GM23338 (cell line): ENCODE results near the gene PDE3A. TPM values are rescaled to one million over a fixed set of nuclear protein-coding genes. Genes with fewer than 3 reads are reported as not detected.

Experiments
- ATAC-seq: fragments of 200-7000 bp; cut with Tn5 transposase; 3 replicates; pipeline ENCODE4 v1.9.1; 2020
- DNase-seq: peaks from one replicate; pipeline ENCODE4 v3.0.0-alpha.2; 2015; ENCODE audit warnings: low spot score
- H2AFZ ChIP-seq: fragments of 200-600 bp; sonication (generic); 2 replicates; pipeline ENCODE4 v1.8.0; 2016; ENCODE audit warnings: antibody characterized with exemption, mild to moderate bottlenecking, moderate library complexity
- H3F3A ChIP-seq: fragments of 200-600 bp; sonication (generic); replicated peaks from 2 replicates; pipeline ENCODE4 v1.8.0; 2017; ENCODE audit warnings: antibody characterized with exemption, mixed run types, low read depth
- H3K27ac ChIP-seq: fragments of 200-600 bp; sonication (generic); 2 replicates; pipeline ENCODE4 v1.6.1; 2016; ENCODE audit warnings: low read depth
- H3K27me3 ChIP-seq: fragments of 200-600 bp; sonication (generic); 2 replicates; pipeline ENCODE4 v1.8.0; 2016; ENCODE audit warnings: mild to moderate bottlenecking, mixed run types, moderate library complexity; ENCODE audit not compliant: insufficient read depth
- H3K36me3 ChIP-seq: fragments of 200-600 bp; sonication (generic); 2 replicates; pipeline ENCODE4 v1.8.0; 2016; ENCODE audit warnings: mild to moderate bottlenecking; ENCODE audit not compliant: insufficient read depth
- H3K4me1 ChIP-seq: fragments of 200-600 bp; sonication (generic); 2 replicates; pipeline ENCODE4 v1.8.0; 2016; ENCODE audit warnings: mild to moderate bottlenecking, moderate library complexity; ENCODE audit not compliant: insufficient read depth
- H3K4me2 ChIP-seq: fragments of 200-600 bp; sonication (generic); 2 replicates; pipeline ENCODE4 v1.7.1; 2017; ENCODE audit warnings: mixed run types
- H3K4me3 ChIP-seq: fragments of 200-600 bp; sonication (generic); 2 replicates; pipeline ENCODE4 v1.6.1; 2016; ENCODE audit warnings: mixed run types
- H3K79me2 ChIP-seq: fragments of 200-600 bp; sonication (generic); replicated peaks from 2 replicates; pipeline ENCODE4 v1.8.0; 2017; ENCODE audit warnings: mild to moderate bottlenecking; ENCODE audit not compliant: insufficient read depth
- H3K9me2 ChIP-seq: fragments of 200-600 bp; sonication (generic); 2 replicates; pipeline ENCODE4 v1.8.0; 2017; ENCODE audit not compliant: insufficient read depth
- H4K20me1 ChIP-seq: fragments of 200-600 bp; sonication (generic); replicated peaks from 2 replicates; pipeline ENCODE4 v1.8.0; 2017; ENCODE audit warnings: mild to moderate bottlenecking; ENCODE audit not compliant: insufficient read depth
- H3K27ac Mint-ChIP-seq: 2 replicates; pipeline ENCODE4 v1.8.0; 2020; ENCODE audit warnings: inconsistent platforms, mild to moderate bottlenecking, moderate library complexity, mixed read lengths
- H3K27me3 Mint-ChIP-seq: 3 replicates; pipeline ENCODE4 v1.8.0; 2022; ENCODE audit warnings: low read depth, mild to moderate bottlenecking, moderate library complexity, mixed read lengths, inconsistent platforms; ENCODE audit not compliant: insufficient read depth, poor library complexity
- H3K36me3 Mint-ChIP-seq: 3 replicates; pipeline ENCODE4 v1.8.0; 2021; ENCODE audit warnings: low read depth, mild to moderate bottlenecking, inconsistent platforms, moderate library complexity, mixed read lengths
- H3K4me1 Mint-ChIP-seq: 3 replicates; pipeline ENCODE4 v1.8.0; 2020; ENCODE audit warnings: mild to moderate bottlenecking, inconsistent platforms, mixed read lengths
- H3K4me3 Mint-ChIP-seq: 3 replicates; pipeline ENCODE4 v1.8.0; 2021; ENCODE audit warnings: moderate library complexity, mild to moderate bottlenecking, inconsistent platforms, mixed read lengths
- H3K9me3 Mint-ChIP-seq: 3 replicates; pipeline ENCODE4 v1.8.0; 2020; ENCODE audit warnings: moderate library complexity, mild to moderate bottlenecking, inconsistent platforms, mixed read lengths
- CREB1 ChIP-seq: fragments of 250-450 bp; sonication (Bioruptor Pico); IDR thresholded peaks from 2 replicates; pipeline ENCODE4 v1.5.0; 2020; ENCODE audit warnings: low read depth, mild to moderate bottlenecking, moderate library complexity
- ETS1 ChIP-seq: IDR thresholded peaks from 2 replicates; pipeline ENCODE4 v1.6.1; 2016; ENCODE audit warnings: antibody characterized with exemption
- EZH2 ChIP-seq: fragments of 200-600 bp; sonication (generic); IDR thresholded peaks from one replicate; pipeline ENCODE4 v1.8.0; 2017; ENCODE audit warnings: antibody characterized with exemption, mild to moderate bottlenecking, low read depth; ENCODE audit not compliant: unreplicated experiment
- EZH2phosphoT487 ChIP-seq: fragments of 200-600 bp; sonication (generic); IDR thresholded peaks from one replicate; pipeline ENCODE4 v1.8.1; 2018; ENCODE audit warnings: antibody characterized with exemption; ENCODE audit not compliant: unreplicated experiment
- NANOG ChIP-seq: IDR thresholded peaks from 2 replicates; pipeline ENCODE4 v1.6.1; 2016; ENCODE audit warnings: antibody characterized with exemption, borderline replicate concordance
- POLR2AphosphoS5 ChIP-seq: IDR thresholded peaks from 2 replicates; pipeline ENCODE4 v1.6.1; 2016; ENCODE audit warnings: antibody characterized with exemption, low read depth
- STAT1 ChIP-seq: IDR thresholded peaks from one replicate; pipeline ENCODE4 v1.6.1; 2016; ENCODE audit warnings: antibody characterized with exemption; ENCODE audit not compliant: unreplicated experiment
- ZNF114 ChIP-seq: fragments of 250-450 bp; sonication (Bioruptor Pico); IDR thresholded peaks from 2 replicates; pipeline ENCODE4 v1.5.0; 2020; ENCODE audit warnings: mild to moderate bottlenecking, moderate library complexity
- ZNF331 ChIP-seq: fragments of 250-450 bp; sonication (Bioruptor Pico); IDR thresholded peaks from 2 replicates; pipeline ENCODE4 v1.5.0; 2020; ENCODE audit warnings: low read depth, mild to moderate bottlenecking, moderate library complexity
- polyA plus RNA-seq: library from polyadenylated mRNA; unstranded; fragments of >200 nt; fragmentation: Nextera tagmentation; extraction: Ambion mirVana; gene quantifications from 2 replicates; pipeline ENCODE4 v1.2.1, GENCODE V29; 2016
- total RNA-seq: library from RNA; depleted of rRNA; stranded (reverse); fragments of >200 nt; shearing (Covaris generic); gene quantifications from 2 replicates; pipeline ENCODE4 v1.2.3, GENCODE V29; 2014
- TF ChIP-seq, protein P1 (sequence below): IDR thresholded peaks from one replicate; pipeline ENCODE4 v1.6.1; 2018; ENCODE audit warnings: antibody characterized with exemption; ENCODE audit not compliant: unreplicated experiment
- TF ChIP-seq, protein P2 (sequence below), 2 experiments: fragments of 200-600 bp in 1 of 2; sonication (generic) in 1 of 2; conservative IDR thresholded peaks; 2 replicates each; pipeline versions ENCODE4 v1.5.1 to v1.6.1; 2016 to 2017; ENCODE audit warnings: antibody characterized with exemption in 2 of 2, low read depth in 2 of 2, mild to moderate bottlenecking in 2 of 2, moderate library complexity in 1 of 2

PDE3A gene
- total and polyA plus RNA-seq, 2 experiments from 2014 or later: 2.7 to 9.2 TPM

- TF ChIP-seq, protein P1, sequence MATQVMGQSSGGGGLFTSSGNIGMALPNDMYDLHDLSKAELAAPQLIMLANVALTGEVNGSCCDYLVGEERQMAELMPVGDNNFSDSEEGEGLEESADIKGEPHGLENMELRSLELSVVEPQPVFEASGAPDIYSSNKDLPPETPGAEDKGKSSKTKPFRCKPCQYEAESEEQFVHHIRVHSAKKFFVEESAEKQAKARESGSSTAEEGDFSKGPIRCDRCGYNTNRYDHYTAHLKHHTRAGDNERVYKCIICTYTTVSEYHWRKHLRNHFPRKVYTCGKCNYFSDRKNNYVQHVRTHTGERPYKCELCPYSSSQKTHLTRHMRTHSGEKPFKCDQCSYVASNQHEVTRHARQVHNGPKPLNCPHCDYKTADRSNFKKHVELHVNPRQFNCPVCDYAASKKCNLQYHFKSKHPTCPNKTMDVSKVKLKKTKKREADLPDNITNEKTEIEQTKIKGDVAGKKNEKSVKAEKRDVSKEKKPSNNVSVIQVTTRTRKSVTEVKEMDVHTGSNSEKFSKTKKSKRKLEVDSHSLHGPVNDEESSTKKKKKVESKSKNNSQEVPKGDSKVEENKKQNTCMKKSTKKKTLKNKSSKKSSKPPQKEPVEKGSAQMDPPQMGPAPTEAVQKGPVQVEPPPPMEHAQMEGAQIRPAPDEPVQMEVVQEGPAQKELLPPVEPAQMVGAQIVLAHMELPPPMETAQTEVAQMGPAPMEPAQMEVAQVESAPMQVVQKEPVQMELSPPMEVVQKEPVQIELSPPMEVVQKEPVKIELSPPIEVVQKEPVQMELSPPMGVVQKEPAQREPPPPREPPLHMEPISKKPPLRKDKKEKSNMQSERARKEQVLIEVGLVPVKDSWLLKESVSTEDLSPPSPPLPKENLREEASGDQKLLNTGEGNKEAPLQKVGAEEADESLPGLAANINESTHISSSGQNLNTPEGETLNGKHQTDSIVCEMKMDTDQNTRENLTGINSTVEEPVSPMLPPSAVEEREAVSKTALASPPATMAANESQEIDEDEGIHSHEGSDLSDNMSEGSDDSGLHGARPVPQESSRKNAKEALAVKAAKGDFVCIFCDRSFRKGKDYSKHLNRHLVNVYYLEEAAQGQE: no peak
- no peak for TF ChIP-seq CREB1 (CRISPR knock-in tag)
- TF ChIP-seq, protein P2, sequence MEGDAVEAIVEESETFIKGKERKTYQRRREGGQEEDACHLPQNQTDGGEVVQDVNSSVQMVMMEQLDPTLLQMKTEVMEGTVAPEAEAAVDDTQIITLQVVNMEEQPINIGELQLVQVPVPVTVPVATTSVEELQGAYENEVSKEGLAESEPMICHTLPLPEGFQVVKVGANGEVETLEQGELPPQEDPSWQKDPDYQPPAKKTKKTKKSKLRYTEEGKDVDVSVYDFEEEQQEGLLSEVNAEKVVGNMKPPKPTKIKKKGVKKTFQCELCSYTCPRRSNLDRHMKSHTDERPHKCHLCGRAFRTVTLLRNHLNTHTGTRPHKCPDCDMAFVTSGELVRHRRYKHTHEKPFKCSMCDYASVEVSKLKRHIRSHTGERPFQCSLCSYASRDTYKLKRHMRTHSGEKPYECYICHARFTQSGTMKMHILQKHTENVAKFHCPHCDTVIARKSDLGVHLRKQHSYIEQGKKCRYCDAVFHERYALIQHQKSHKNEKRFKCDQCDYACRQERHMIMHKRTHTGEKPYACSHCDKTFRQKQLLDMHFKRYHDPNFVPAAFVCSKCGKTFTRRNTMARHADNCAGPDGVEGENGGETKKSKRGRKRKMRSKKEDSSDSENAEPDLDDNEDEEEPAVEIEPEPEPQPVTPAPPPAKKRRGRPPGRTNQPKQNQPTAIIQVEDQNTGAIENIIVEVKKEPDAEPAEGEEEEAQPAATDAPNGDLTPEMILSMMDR (conservative IDR thresholded peaks at IDR 0.05; ENCODE audit: low read depth in 2 of 2): no peak
These were observed 285.5 kb downstream of the PDE3A start (continued) for GRCh38 chr12:20653871-20654270.

DNA sequence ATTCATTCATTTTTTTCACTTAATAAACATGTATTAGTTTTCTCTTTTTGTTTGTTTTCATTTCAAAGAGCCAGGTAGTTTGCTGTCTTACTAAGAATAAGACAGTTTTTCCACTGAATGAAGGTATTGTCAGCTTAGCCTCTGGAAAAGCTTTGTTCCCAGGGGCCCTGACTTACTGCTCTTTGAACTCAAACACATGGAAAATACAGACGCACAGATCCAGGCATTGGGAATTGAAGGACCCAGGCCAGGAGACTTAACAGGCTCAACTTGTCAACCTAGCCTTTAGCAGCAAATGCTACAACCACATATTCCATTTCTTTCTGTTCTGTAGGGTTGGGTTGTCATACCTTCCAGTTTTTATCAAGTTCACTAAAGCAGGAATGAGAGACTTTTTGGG is 288.3 kb downstream of the PDE3A start:
- Histone ChIP-seq H4K20me1 (no peaks in the 10 kb centered on the region), H3K27ac (no peak overlapping the region), H3K4me2 (no peak overlapping the region), H3F3A (no peaks in the 10 kb centered on the region), H3K4me3 (no peak overlapping the region), H2AFZ (no peak overlapping the region), H3K9me2 (no peaks in the 10 kb centered on the region), H3K27me3 (no peaks in the 10 kb centered on the region), H3K79me2 (no peaks in the 10 kb centered on the region), H3K4me1 (0 out of 2 replicates have a peak, but pooled peaks cover 4% of the 10 kb centered on the region), H3K36me3 (peaks cover 19% of the 10 kb centered on the region; the same call in 1 of the 2 replicates)
- Mint-ChIP-seq H3K9me3 (peaks cover 24% of the 10 kb centered on the region), H3K27ac (no peak overlapping the region), H3K4me1 (peaks cover 10% of the 10 kb centered on the region; the same call in 2 of the 3 replicates), H3K27me3 (peaks cover 6% of the 10 kb centered on the region), H3K36me3 (peaks cover 27% of the 10 kb centered on the region), H3K4me3 (no peak overlapping the region)
- ATAC-seq (no peak), DNase-seq (no peak)
- TF ChIP-seq, protein P1: no peak
- TF ChIP-seq ETS1 (no peak), ZNF331 (CRISPR knock-in tag) (no peak), ZNF114 (CRISPR knock-in tag) (no peak), CREB1 (CRISPR knock-in tag) (no peak), EZH2phosphoT487 (no peak), EZH2 (no peak), NANOG (no peak), STAT1 (no peak), POLR2AphosphoS5 (no peak)
- TF ChIP-seq, protein P2 (conservative IDR thresholded peaks at IDR 0.05; ENCODE audit: low read depth in 2 of 2): no peak
